AG09319 (cell line): ENCODE measurements around the gene BMAL1.

ENCODE experiments used
- DNase-seq: peaks from one replicate; pipeline ENCODE4 v3.0.0-alpha.2; 2010; ENCODE audit warnings: low read depth; ENCODE audit errors: extremely low read depth
- CTCF ChIP-seq: IDR thresholded peaks from 2 replicates; pipeline ENCODE4 v1.5.1; 2011; ENCODE audit warnings: low read depth, mild to moderate bottlenecking, inconsistent platforms, low read length, moderate library complexity

The BMAL1 gene

GRCh38 chr11:13415201-13415600 lies 137.6 kb downstream of the BMAL1 start:
- DNase-seq, result no peak
- TF ChIP-seq CTCF, result no peak

- no peak for TF ChIP-seq CTCF
- DNase-seq, result no peak
Measured at GRCh38 chr11:13421561-13421960, 144.0 kb downstream of the BMAL1 start.

GRCh38 chr11:13423372-13423771 lies 145.8 kb downstream of the BMAL1 start:
- no peak for DNase-seq
- no peak for TF ChIP-seq CTCF

- DNase-seq, result no peak
- TF ChIP-seq CTCF, result no peak
Measured at GRCh38 chr11:13427440-13427839, 149.8 kb downstream of the BMAL1 start.

- no peak for DNase-seq
- TF ChIP-seq CTCF, result no peak
Measured at GRCh38 chr11:13429288-13429687, 151.7 kb downstream of the BMAL1 start.

GRCh38 chr11:13429836-13430235 lies 152.2 kb downstream of the BMAL1 start:
- TF ChIP-seq CTCF, result no peak
- DNase-seq, result no peak

- TF ChIP-seq CTCF, result no peak
- no peak for DNase-seq
Measured at GRCh38 chr11:13433437-13433836, 155.8 kb downstream of the BMAL1 start.
